ENCODE data around the gene TEDC1.

The TEDC1 gene

DNA sequence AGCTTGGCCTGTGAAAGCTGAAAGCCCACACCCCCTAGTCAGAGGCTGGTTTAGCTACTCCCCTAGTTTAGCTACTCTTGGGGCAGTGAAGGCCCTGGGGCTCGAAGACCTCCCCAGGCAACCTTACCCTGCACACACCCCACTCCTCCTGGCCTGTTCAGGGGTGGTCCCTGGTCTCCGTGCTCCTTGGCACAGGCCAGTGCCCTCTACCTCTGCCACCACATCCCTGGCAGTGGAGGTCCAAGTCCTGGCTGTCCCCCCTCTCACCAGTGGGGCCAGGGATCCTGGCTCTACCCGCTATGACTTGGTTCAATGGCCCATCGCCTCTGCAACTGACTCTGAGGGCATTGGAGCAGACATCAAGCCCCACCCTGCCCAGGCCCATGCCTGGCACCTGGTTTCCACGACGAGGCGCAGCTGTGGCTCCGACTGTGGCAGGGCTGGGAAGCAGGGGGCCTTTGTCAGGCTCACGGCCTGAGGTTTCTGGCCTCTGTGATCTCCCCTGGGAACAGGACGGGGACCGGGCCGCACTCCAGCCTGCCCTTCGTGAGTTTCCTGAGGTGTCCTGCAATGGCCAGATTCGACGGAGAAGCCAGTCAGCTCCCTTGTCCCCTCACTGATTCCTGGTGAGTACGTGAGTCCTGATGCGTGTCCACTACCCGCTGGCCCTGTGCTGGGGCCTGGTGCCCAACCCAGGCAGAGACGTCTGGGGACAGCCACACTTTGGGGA lies 41.0 kb downstream of the TEDC1 start:
- no peak overlapping the region for H2BK120ac ChIP-seq (ENCODE audit: low read depth, low read length)
- H3K36me3 ChIP-seq (ENCODE audit: control insufficient read depth in 1 of 2, insufficient read depth in 2 of 2, low read depth in 1 of 2, low read length in 2 of 2), result peaks cover 0 to 9% of the 10 kb centered on the region in 2 experiments
- no peak overlapping the region for H3K27ac ChIP-seq (ENCODE audit: low read length, poor library complexity, severe bottlenecking)
- H3K14ac ChIP-seq (ENCODE audit: low read length in 2 of 2), result no peak overlapping the region
- H2BK12ac ChIP-seq (ENCODE audit: low read length in 2 of 2), result no peak overlapping the region
- peak overlapping the region; percentile 9 for H4K8ac ChIP-seq (ENCODE audit: low read length)
- no peak overlapping the region for H2AFZ ChIP-seq (ENCODE audit: low read depth, low read length)
- H2BK5ac ChIP-seq (ENCODE audit: low read depth, low read length, poor library complexity, severe bottlenecking), result no peak overlapping the region
- H3K23ac ChIP-seq (ENCODE audit: low read length in 2 of 2), result no peak overlapping the region
- H3K9me3 ChIP-seq (ENCODE audit: control insufficient read depth, low read length), result no peaks in the 10 kb centered on the region
- H3K27me3 ChIP-seq (ENCODE audit: control insufficient read depth in 1 of 2, insufficient read depth in 1 of 2, low read length in 2 of 2), result peaks cover 0 to 64% of the 10 kb centered on the region in 2 experiments
- no peaks in the 10 kb centered on the region for H3K79me1 ChIP-seq (replicated peaks; ENCODE audit: low read length, poor library complexity, severe bottlenecking)
- no peak overlapping the region for H2AK5ac ChIP-seq (ENCODE audit: low read length, severe bottlenecking)
- H2BK15ac ChIP-seq (ENCODE audit: low read depth, poor library complexity, severe bottlenecking), result no peak overlapping the region
- H3K9ac ChIP-seq (ENCODE audit: low read length), result no peak overlapping the region
- no peak for DNase-seq
- H3K4me3 ChIP-seq (ENCODE audit: insufficient read depth in 1 of 2, low read depth in 1 of 2, low read length in 2 of 2), result no peak overlapping the region
- no peak overlapping the region for H3K18ac ChIP-seq (ENCODE audit: low read depth in 1 of 2, low read length in 2 of 2)
- WGBS, result 81% methylated on average over 19 of the region's 19 CpGs
- H3K4me2 ChIP-seq (ENCODE audit: low read length, poor library complexity, severe bottlenecking), result no peak overlapping the region
- no peak overlapping the region for H3K4ac ChIP-seq (ENCODE audit: low read depth in 1 of 2, low read length in 2 of 2)
- no peak overlapping the region for H4K91ac ChIP-seq (ENCODE audit: low read length)
- peaks cover 10% of the 10 kb centered on the region for H3K4me1 ChIP-seq (ENCODE audit: control insufficient read depth, insufficient read depth, low read depth, low read length)

DNA sequence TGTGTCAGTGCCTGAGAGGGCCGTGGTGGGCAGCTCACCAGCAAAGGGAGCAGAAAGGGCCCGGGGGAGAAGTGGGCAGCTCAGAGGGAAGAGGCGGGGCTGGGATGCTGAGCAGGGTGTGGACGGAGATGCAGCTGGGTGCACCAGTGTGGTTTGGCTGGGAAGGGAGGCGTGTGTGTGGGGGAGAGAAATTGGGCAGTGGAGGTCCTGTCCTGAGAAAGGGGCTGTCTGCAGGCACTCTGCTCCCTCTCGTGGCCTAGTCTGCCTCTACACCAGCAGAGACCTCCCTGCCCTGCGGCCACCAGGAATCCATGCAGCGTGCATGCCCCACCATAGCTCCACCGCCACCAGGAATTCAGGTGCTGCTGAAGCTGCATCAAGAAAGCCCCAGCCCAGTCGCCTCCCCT lies 41.7 kb downstream of the TEDC1 start:
- Histone ChIP-seq H2BK15ac (ENCODE audit: low read depth, poor library complexity, severe bottlenecking) (no peak overlapping the region), H3K79me1 (replicated peaks; ENCODE audit: low read length, poor library complexity, severe bottlenecking) (no peaks in the 10 kb centered on the region), H2BK12ac (ENCODE audit: low read length in 2 of 2) (no peak overlapping the region), H2AK5ac (ENCODE audit: low read length, severe bottlenecking) (no peak overlapping the region), H3K4me3 (ENCODE audit: insufficient read depth in 1 of 2, low read depth in 1 of 2, low read length in 2 of 2) (no peak overlapping the region), H3K9me3 (ENCODE audit: control insufficient read depth, low read length) (no peaks in the 10 kb centered on the region), H3K9ac (ENCODE audit: low read length) (no peak overlapping the region), H3K18ac (ENCODE audit: low read depth in 1 of 2, low read length in 2 of 2) (no peak overlapping the region), H3K4me2 (ENCODE audit: low read length, poor library complexity, severe bottlenecking) (no peak overlapping the region), H2AFZ (ENCODE audit: low read depth, low read length) (no peak overlapping the region), H3K4ac (ENCODE audit: low read depth in 1 of 2, low read length in 2 of 2) (no peak overlapping the region), H3K23ac (ENCODE audit: low read length in 2 of 2) (no peak overlapping the region), H4K91ac (ENCODE audit: low read length) (no peak overlapping the region), H4K8ac (ENCODE audit: low read length) (no peak overlapping the region), H2BK120ac (ENCODE audit: low read depth, low read length) (no peak overlapping the region), H2BK5ac (ENCODE audit: low read depth, low read length, poor library complexity, severe bottlenecking) (no peak overlapping the region), H3K36me3 (ENCODE audit: control insufficient read depth in 1 of 2, insufficient read depth in 2 of 2, low read depth in 1 of 2, low read length in 2 of 2) (peaks cover 0 to 9% of the 10 kb centered on the region in 2 experiments), H3K14ac (ENCODE audit: low read length in 2 of 2) (no peak overlapping the region), H3K27ac (ENCODE audit: low read length, poor library complexity, severe bottlenecking) (no peak overlapping the region), H3K27me3 (ENCODE audit: control insufficient read depth in 1 of 2, insufficient read depth in 1 of 2, low read length in 2 of 2) (peaks cover 0 to 61% of the 10 kb centered on the region in 2 experiments), H3K4me1 (ENCODE audit: control insufficient read depth, insufficient read depth, low read depth, low read length) (peaks cover 8% of the 10 kb centered on the region)
- 78% methylated on average over 9 of the region's 10 CpGs for WGBS
- no peak for DNase-seq

GRCh38 chr14:105533391-105533790 lies 42.3 kb downstream of the TEDC1 start:
- DNase-seq, result no peak
- Histone ChIP-seq H3K4me1 (ENCODE audit: control insufficient read depth, insufficient read depth, low read depth, low read length) (peaks cover 4% of the 10 kb centered on the region), H3K23ac (ENCODE audit: low read length in 2 of 2) (no peak overlapping the region), H3K27ac (ENCODE audit: low read length, poor library complexity, severe bottlenecking) (no peak overlapping the region), H2BK120ac (ENCODE audit: low read depth, low read length) (no peak overlapping the region), H4K91ac (ENCODE audit: low read length) (no peak overlapping the region), H3K27me3 (ENCODE audit: control insufficient read depth in 1 of 2, insufficient read depth in 1 of 2, low read length in 2 of 2) (peaks cover 0 to 64% of the 10 kb centered on the region in 2 experiments), H2AFZ (ENCODE audit: low read depth, low read length) (no peak overlapping the region), H2BK12ac (ENCODE audit: low read length in 2 of 2) (no peak overlapping the region), H3K4ac (ENCODE audit: low read depth in 1 of 2, low read length in 2 of 2) (no peak overlapping the region), H3K14ac (ENCODE audit: low read length in 2 of 2) (no peak overlapping the region), H3K9me3 (ENCODE audit: control insufficient read depth, low read length) (no peaks in the 10 kb centered on the region), H4K8ac (ENCODE audit: low read length) (no peak overlapping the region), H2BK5ac (ENCODE audit: low read depth, low read length, poor library complexity, severe bottlenecking) (no peak overlapping the region), H3K9ac (ENCODE audit: low read length) (no peak overlapping the region), H3K4me3 (ENCODE audit: insufficient read depth in 1 of 2, low read depth in 1 of 2, low read length in 2 of 2) (no peak overlapping the region), H2BK15ac (ENCODE audit: low read depth, poor library complexity, severe bottlenecking) (no peak overlapping the region), H3K18ac (ENCODE audit: low read depth in 1 of 2, low read length in 2 of 2) (no peak overlapping the region), H2AK5ac (ENCODE audit: low read length, severe bottlenecking) (no peak overlapping the region), H3K36me3 (ENCODE audit: control insufficient read depth in 1 of 2, insufficient read depth in 2 of 2, low read depth in 1 of 2, low read length in 2 of 2) (peaks cover 0 to 9% of the 10 kb centered on the region in 2 experiments), H3K4me2 (ENCODE audit: low read length, poor library complexity, severe bottlenecking) (no peak overlapping the region), H3K79me1 (replicated peaks; ENCODE audit: low read length, poor library complexity, severe bottlenecking) (no peaks in the 10 kb centered on the region)
- WGBS, result 85% methylated on average over 9 of the region's 9 CpGs

DNA sequence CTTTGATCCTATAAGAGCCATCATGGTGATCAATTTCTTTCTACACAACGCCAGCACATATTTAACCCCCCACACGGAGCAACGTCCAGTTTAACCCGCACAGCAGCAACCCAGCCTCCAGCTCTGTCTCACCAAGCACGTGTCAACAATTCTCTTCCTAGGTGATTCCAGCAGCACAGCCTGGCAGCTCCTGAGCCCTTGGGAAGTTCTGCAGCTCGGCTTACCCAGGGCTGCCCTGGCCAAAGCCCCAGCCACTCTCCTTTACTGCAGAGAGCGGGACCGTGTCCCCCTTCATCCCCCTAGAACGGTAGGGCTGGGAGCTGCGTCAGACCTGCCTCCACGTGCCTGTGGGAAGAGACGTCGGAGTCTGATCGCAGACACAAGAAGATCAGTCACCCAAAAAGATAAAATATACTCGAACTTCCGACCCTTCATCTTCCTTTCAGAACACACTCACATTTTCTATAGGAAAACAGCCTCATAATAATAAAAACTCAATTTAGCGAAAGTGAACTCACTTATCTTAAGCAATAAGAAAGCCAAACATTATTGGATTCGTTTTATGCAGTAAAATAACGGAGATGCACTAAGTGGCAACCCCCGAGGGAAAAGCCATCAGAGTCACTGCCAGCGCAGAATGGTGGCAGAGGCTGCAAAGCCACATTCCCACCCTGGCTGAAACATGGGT lies 42.9 kb downstream of the TEDC1 start:
- H2BK120ac ChIP-seq (ENCODE audit: low read depth, low read length), result no peak overlapping the region
- no peak overlapping the region for H2AK5ac ChIP-seq (ENCODE audit: low read length, severe bottlenecking)
- no peak overlapping the region for H2BK15ac ChIP-seq (ENCODE audit: low read depth, poor library complexity, severe bottlenecking)
- H2BK12ac ChIP-seq (ENCODE audit: low read length in 2 of 2), result no peak overlapping the region
- H3K27ac ChIP-seq (ENCODE audit: low read length, poor library complexity, severe bottlenecking), result no peak overlapping the region
- H3K18ac ChIP-seq (ENCODE audit: low read depth in 1 of 2, low read length in 2 of 2), result no peak overlapping the region
- H2BK5ac ChIP-seq (ENCODE audit: low read depth, low read length, poor library complexity, severe bottlenecking), result no peak overlapping the region
- no peak overlapping the region for H3K23ac ChIP-seq (ENCODE audit: low read length in 2 of 2)
- H3K9me3 ChIP-seq (ENCODE audit: control insufficient read depth, low read length), result no peaks in the 10 kb centered on the region
- no peak overlapping the region for H3K14ac ChIP-seq (ENCODE audit: low read length in 2 of 2)
- H4K91ac ChIP-seq (ENCODE audit: low read length), result no peak overlapping the region
- H3K4ac ChIP-seq (ENCODE audit: low read depth in 1 of 2, low read length in 2 of 2), result no peak overlapping the region
- H3K4me3 ChIP-seq (ENCODE audit: insufficient read depth in 1 of 2, low read depth in 1 of 2, low read length in 2 of 2), result no peak overlapping the region
- H3K4me2 ChIP-seq (ENCODE audit: low read length, poor library complexity, severe bottlenecking), result no peak overlapping the region
- DNase-seq, result no peak
- H2AFZ ChIP-seq (ENCODE audit: low read depth, low read length), result no peak overlapping the region
- WGBS, result 79% methylated on average over 21 of the region's 21 CpGs
- peaks cover 0 to 5% of the 10 kb centered on the region in 2 experiments for H3K36me3 ChIP-seq (ENCODE audit: control insufficient read depth in 1 of 2, insufficient read depth in 2 of 2, low read depth in 1 of 2, low read length in 2 of 2)
- no peaks in the 10 kb centered on the region for H3K79me1 ChIP-seq (replicated peaks; ENCODE audit: low read length, poor library complexity, severe bottlenecking)
- peaks cover 0 to 67% of the 10 kb centered on the region in 2 experiments for H3K27me3 ChIP-seq (ENCODE audit: control insufficient read depth in 1 of 2, insufficient read depth in 1 of 2, low read length in 2 of 2)
- H4K8ac ChIP-seq (ENCODE audit: low read length), result no peak overlapping the region
- H3K4me1 ChIP-seq (ENCODE audit: control insufficient read depth, insufficient read depth, low read depth, low read length), result no peaks in the 10 kb centered on the region
- H3K9ac ChIP-seq (ENCODE audit: low read length), result no peak overlapping the region
